H1 (cell line): ENCODE data around the gene GRAP. TPM values are rescaled to one million over a fixed set of nuclear protein-coding genes. Genes with fewer than 3 reads are reported as not detected.

Experiments
- CTCF ChIA-PET: fragments of 300-600 bp; sonication (Branson Sonifier 250); formaldehyde crosslinking; loops from one replicate; lab custom pipeline; 2021; ENCODE audit not compliant: partially characterized antibody; lab: Charles Lee
- POLR2A ChIA-PET: fragments of 300-600 bp; sonication (Branson Sonifier 250); formaldehyde crosslinking; loops from one replicate; lab custom pipeline; 2021; ENCODE audit warnings: inconsistent platforms; ENCODE audit not compliant: partially characterized antibody; lab: Charles Lee
- DNase-seq, 2 experiments: peaks; one replicate each; pipeline versions ENCODE4 v3.0.0 to v3.0.0-alpha.2; 2010 to 2022; ENCODE audit warnings: low spot score in 2 of 2, low read depth in 1 of 2, mixed read lengths in 1 of 2
- FAIRE-seq: peaks from 2 replicates; lab custom pipeline; 2011; peaks lifted over from hg19 to GRCh38; lab: Jason Lieb, UNC
- H2AFZ ChIP-seq: 2 replicates; pipeline ENCODE4 v1.8.1; 2012; ENCODE audit warnings: low read length, inconsistent platforms
- H2AK5ac ChIP-seq: 2 replicates; pipeline ENCODE4 v1.6.1; 2013; ENCODE audit warnings: low read depth, low read length
- H2BK120ac ChIP-seq: replicated peaks from 2 replicates; pipeline ENCODE3; 2013; ENCODE audit warnings: low read depth, low read length, inconsistent platforms
- H2BK12ac ChIP-seq: 2 replicates; pipeline ENCODE4 v1.6.1; 2013; ENCODE audit warnings: low read depth, low read length
- H2BK15ac ChIP-seq: 2 replicates; pipeline ENCODE4 v1.6.1; 2013; ENCODE audit warnings: low read length
- H2BK20ac ChIP-seq: 2 replicates; pipeline ENCODE4 v1.6.1; 2013; ENCODE audit warnings: low read length
- H2BK5ac ChIP-seq: 2 replicates; pipeline ENCODE4 v1.6.1; 2013; ENCODE audit warnings: low read depth, low read length
- H3K14ac ChIP-seq: 2 replicates; pipeline ENCODE4 v1.6.1; 2013; ENCODE audit warnings: inconsistent platforms; ENCODE audit not compliant: insufficient read length
- H3K18ac ChIP-seq: 2 replicates; pipeline ENCODE4 v1.6.1; 2013; ENCODE audit warnings: low read length; ENCODE audit errors: extremely low read depth
- H3K23ac ChIP-seq: 2 replicates; pipeline ENCODE4 v1.6.1; 2013; ENCODE audit warnings: inconsistent platforms; ENCODE audit not compliant: insufficient read length
- H3K23me2 ChIP-seq: 2 replicates; pipeline ENCODE4 v1.6.1; 2013; ENCODE audit warnings: low read depth, low read length
- H3K27ac ChIP-seq: 2 replicates; pipeline ENCODE4 v1.6.1; 2011; ENCODE audit warnings: low read depth, low read length, inconsistent platforms
- H3K27me3 ChIP-seq, 4 experiments: replicated peaks in 1 of 4; 1 replicate in 1 of 4; 2 replicates in 3 of 4; pipeline versions ENCODE4 v1.6.1 to v1.8.1; 2011 to 2013; ENCODE audit warnings: low read length in 3 of 4, mild to moderate bottlenecking in 3 of 4, inconsistent platforms in 2 of 4, mixed read lengths in 2 of 4, moderate library complexity in 1 of 4; ENCODE audit not compliant: control insufficient read depth in 3 of 4, insufficient read depth in 3 of 4; ENCODE audit errors: extremely low read depth in 1 of 4
- H3K36me3 ChIP-seq, 4 experiments: 2 replicates each; pipeline versions ENCODE4 v1.6.1 to v1.8.1; 2011 to 2013; ENCODE audit warnings: mild to moderate bottlenecking in 4 of 4, low read length in 3 of 4, moderate library complexity in 2 of 4, control low read depth in 1 of 4, inconsistent platforms in 1 of 4; ENCODE audit not compliant: insufficient read depth in 4 of 4, control insufficient read depth in 2 of 4
- H3K4ac ChIP-seq: replicated peaks from 2 replicates; pipeline ENCODE3; 2013; ENCODE audit warnings: low read length, low read depth, mixed read lengths, inconsistent platforms; ENCODE audit not compliant: insufficient read length
- H3K4me1 ChIP-seq, 4 experiments: replicated peaks in 1 of 4; 1 replicate in 1 of 4; 2 replicates in 3 of 4; pipeline versions ENCODE4 v1.6.1 to v1.8.1; 2011 to 2013; ENCODE audit warnings: low read length in 3 of 4, inconsistent platforms in 2 of 4, mixed read lengths in 1 of 4; ENCODE audit not compliant: insufficient read depth in 4 of 4, control insufficient read depth in 3 of 4
- H3K4me2 ChIP-seq, 2 experiments: 2 replicates each; pipeline versions ENCODE4 v1.6.1 to v1.8.1; 2011 to 2013; ENCODE audit warnings: low read depth in 2 of 2, low read length in 2 of 2, control low read depth in 1 of 2, inconsistent platforms in 1 of 2, mild to moderate bottlenecking in 1 of 2; ENCODE audit not compliant: insufficient read depth in 1 of 2
- H3K4me3 ChIP-seq, 4 experiments: fragments of 200-600, 300-600 bp in 1 of 4; sonication (generic), shearing (Covaris generic), sonication (Bioruptor Twin) in 1 of 4; 2 replicates each; pipeline versions ENCODE4 v1.5.1 to v1.8.1; 2011 to 2016; ENCODE audit warnings: low read length in 4 of 4, low read depth in 3 of 4, control low read depth in 2 of 4, inconsistent platforms in 2 of 4, mild to moderate bottlenecking in 2 of 4, mixed read lengths in 1 of 4, moderate library complexity in 1 of 4; ENCODE audit not compliant: insufficient read depth in 2 of 4; ENCODE audit errors: extremely low read depth in 1 of 4
- H3K56ac ChIP-seq: replicated peaks from 2 replicates; pipeline ENCODE3; 2013; ENCODE audit warnings: low read depth, mild to moderate bottlenecking, mixed read lengths, low read length, inconsistent platforms; ENCODE audit not compliant: insufficient read length
- H3K79me1 ChIP-seq: 2 replicates; pipeline ENCODE4 v1.6.1; 2013; ENCODE audit warnings: low read depth, low read length, control low read depth
- H3K79me2 ChIP-seq, 2 experiments: 2 replicates each; pipeline versions ENCODE4 v1.6.1 to v1.8.1; 2012 to 2013; ENCODE audit warnings: low read length in 2 of 2, mild to moderate bottlenecking in 2 of 2, inconsistent platforms in 1 of 2; ENCODE audit not compliant: insufficient read depth in 2 of 2, control insufficient read depth in 1 of 2
- H3K9ac ChIP-seq, 4 experiments: replicated peaks in 1 of 4; 1 replicate in 1 of 4; 2 replicates in 3 of 4; pipeline versions ENCODE4 v1.6.1 to v1.8.1; 2011 to 2013; ENCODE audit warnings: low read depth in 3 of 4, low read length in 3 of 4, control low read depth in 2 of 4, mild to moderate bottlenecking in 2 of 4, moderate library complexity in 2 of 4, inconsistent platforms in 1 of 4; ENCODE audit errors: extremely low read depth in 1 of 4
- H3K9me3 ChIP-seq, 2 experiments: 2 replicates each; pipeline versions ENCODE4 v1.6.1 to v1.8.1; 2012 to 2013; ENCODE audit warnings: mild to moderate bottlenecking in 2 of 2, moderate library complexity in 2 of 2, control low read depth in 1 of 2, inconsistent platforms in 1 of 2, low read depth in 1 of 2, low read length in 1 of 2, mixed read lengths in 1 of 2; ENCODE audit not compliant: insufficient read depth in 2 of 2
- H4K20me1 ChIP-seq, 2 experiments: replicated peaks in 1 of 2; 2 replicates each; pipeline versions ENCODE3 to v1.8.1; 2011 to 2013; ENCODE audit warnings: inconsistent platforms in 2 of 2, low read length in 2 of 2, mild to moderate bottlenecking in 1 of 2; ENCODE audit not compliant: insufficient read depth in 2 of 2, control insufficient read depth in 1 of 2
- H4K5ac ChIP-seq: 2 replicates; pipeline ENCODE4 v1.6.1; 2013; ENCODE audit warnings: low read length, low read depth, mixed read lengths, inconsistent platforms; ENCODE audit not compliant: insufficient read length
- H4K8ac ChIP-seq: 2 replicates; pipeline ENCODE4 v1.8.0; 2013; ENCODE audit warnings: mild to moderate bottlenecking, moderate library complexity, low read length, inconsistent platforms; ENCODE audit not compliant: insufficient read depth; ENCODE audit errors: extremely low read depth
- H4K91ac ChIP-seq: replicated peaks from 2 replicates; pipeline ENCODE3; 2013; ENCODE audit warnings: low read length, mixed read lengths, inconsistent platforms; ENCODE audit not compliant: insufficient read length
- ATF3 ChIP-seq: IDR thresholded peaks from 2 replicates; pipeline ENCODE4 v1.6.1; 2011; ENCODE audit warnings: low read depth, mild to moderate bottlenecking, low read length; ENCODE audit not compliant: insufficient read depth
- BRCA1 ChIP-seq: IDR thresholded peaks from 2 replicates; pipeline ENCODE4 v1.6.1; 2012; ENCODE audit warnings: low read depth, low read length, improper control_type of control experiment
- CREB1 ChIP-seq: IDR thresholded peaks from 2 replicates; pipeline ENCODE4 v1.6.1; 2012; ENCODE audit warnings: inconsistent platforms
- CTBP2 ChIP-seq: IDR thresholded peaks from 2 replicates; pipeline ENCODE4 v1.7.0; 2011; ENCODE audit warnings: borderline replicate concordance, mild to moderate bottlenecking, moderate library complexity, mixed read lengths, low read length; ENCODE audit not compliant: insufficient read depth, insufficient read length
- RBBP5 ChIP-seq: IDR thresholded peaks from 2 replicates; pipeline ENCODE4 v1.7.1; 2012; ENCODE audit warnings: low read depth, mild to moderate bottlenecking, inconsistent platforms, low read length, moderate library complexity, borderline replicate concordance
- SIN3A ChIP-seq, 2 experiments: IDR thresholded peaks in 1 of 2; conservative IDR thresholded peaks in 1 of 2; 2 replicates each; pipeline ENCODE4 v1.6.1; 2011 to 2012; ENCODE audit warnings: low read length in 2 of 2, improper control_type of control experiment in 1 of 2, low read depth in 1 of 2, mild to moderate bottlenecking in 1 of 2
- SIRT6 ChIP-seq: IDR thresholded peaks from one replicate; pipeline ENCODE4 v1.7.1; 2012; ENCODE audit warnings: low read length, inconsistent platforms
- SIX5 ChIP-seq: IDR thresholded peaks from 2 replicates; pipeline ENCODE4 v1.6.1; 2011; ENCODE audit warnings: mild to moderate bottlenecking, low read depth, low read length
- TAF7 ChIP-seq: optimal IDR thresholded peaks from 2 replicates; pipeline ENCODE3; 2011; ENCODE audit warnings: low read depth, mild to moderate bottlenecking, inconsistent platforms, low read length, moderate library complexity, borderline replicate concordance
- WGBS, 2 experiments: shearing (Covaris generic) in 1 of 2; methylation state at CpG; one replicate each; pipeline versions ENCODE4 v1.1.6 to v1.1.7; 2013 to 2015; ENCODE audit warnings: low lambda C conversion rate in 2 of 2, mixed read lengths in 2 of 2, inconsistent platforms in 1 of 2, low coverage in 1 of 2, missing lambda C conversion rate in 1 of 2; ENCODE audit not compliant: insufficient replicate concordance in 2 of 2, insufficient coverage in 1 of 2, insufficient read length in 1 of 2; ENCODE audit errors: extremely low coverage in 1 of 2, missing lambda C conversion rate in 1 of 2; 5-methylcytosine and 5-hydroxymethylcytosine counted together
- polyA plus RNA-seq, 7 experiments: library from polyadenylated mRNA; depleted of rRNA in 3 of 7; stranded (reverse) in 5 of 7; unstranded in 2 of 7; fragments of >200 nt in 5 of 7; fragments of 200-250 nt in 2 of 7; gene quantifications; 1 replicate in 5 of 7; 2 replicates in 1 of 7; 4 replicates in 1 of 7; pipeline versions ENCODE4 v1.2.1 to v1.2.3, GENCODE V29; 2011 to 2013; ENCODE audit warnings: missing spikeins in 2 of 7, mixed read lengths in 2 of 7
- total RNA-seq: library from RNA; stranded (reverse); fragmentation: NEBNext Ultra II Directional; extraction: Animal tissue kit (Norgen Biotek cat#: 25700); gene quantifications from 2 replicates; pipeline ENCODE4 v1.2.1, GENCODE V29; 2021
- TF ChIP-seq, protein P1 (sequence below): IDR thresholded peaks from 2 replicates; pipeline ENCODE4 v1.6.1; 2011; ENCODE audit warnings: low read length, improper control_type of control experiment

The GRAP gene
- total and polyA plus RNA-seq, 2 of the 8 experiments (the other 6 are each of a cell fraction or from before 2014, with no cell fraction given), result 0.18 to 0.24 TPM

DNA sequence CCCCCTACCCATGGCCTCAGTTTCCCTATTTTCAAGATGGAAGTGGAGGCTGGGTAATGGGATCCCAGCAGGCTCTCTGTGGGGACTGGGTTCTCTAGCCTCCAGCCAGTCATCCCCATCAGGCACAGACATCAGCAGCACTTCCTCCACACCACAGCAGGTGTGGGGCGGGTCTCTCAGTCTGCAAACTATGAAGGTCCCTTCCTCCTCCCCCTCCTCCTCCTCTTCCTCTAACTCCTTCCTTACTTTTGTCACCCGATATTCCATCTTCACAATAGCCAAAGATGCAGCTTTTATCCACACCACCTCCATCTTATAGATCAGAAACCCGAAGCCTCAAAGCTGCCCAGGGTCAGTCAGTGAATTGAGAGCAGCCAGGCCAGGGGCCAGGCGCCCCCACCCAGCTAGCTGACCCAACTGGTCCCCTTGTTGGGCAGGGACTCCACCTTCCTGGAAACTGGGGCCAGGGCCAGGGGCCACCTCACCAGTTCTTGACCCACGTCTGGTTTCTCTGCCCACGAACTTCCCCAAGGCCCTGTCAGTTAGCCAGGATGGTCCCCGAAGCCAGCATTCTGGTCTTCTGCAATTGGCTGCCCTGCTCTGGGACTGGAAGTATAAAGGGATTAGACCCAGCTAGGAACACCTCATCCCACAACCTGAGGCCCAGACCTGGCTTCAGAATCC, 44.7 kb downstream of the GRAP start:
- no peak overlapping the region for H3K27ac ChIP-seq
- H2BK120ac ChIP-seq, result no peak overlapping the region
- WGBS, 2 experiments, result 87% methylated on average over 7 of the region's 7 CpGs; no CpG with 5 or more reads in 1 of the 2 experiments
- peak overlapping the region in 2 of 4 experiments; percentile 54 to 92; a peak in 2 of 8 replicates for H3K4me3 ChIP-seq
- H4K91ac ChIP-seq, result no peak overlapping the region
- H3K4me2 ChIP-seq, result peak overlapping the region; percentile 86 to 97; a peak in 3 of 4 replicates
- H3K18ac ChIP-seq, result no peak overlapping the region
- no peak overlapping the region for H2BK20ac ChIP-seq
- peaks cover 0 to 23% (median 18%) of the 10 kb centered on the region in 4 experiments; a peak in 6 of 7 replicates for H3K4me1 ChIP-seq
- H2BK12ac ChIP-seq, result no peak overlapping the region
- no peak overlapping the region for H3K56ac ChIP-seq
- H2BK5ac ChIP-seq, result no peak overlapping the region
- H2AFZ ChIP-seq, result no peak overlapping the region
- no peak overlapping the region for H3K23ac ChIP-seq
- H3K79me2 ChIP-seq, result peaks cover 5 to 62% of the 10 kb centered on the region in 2 experiments; a peak in 3 of 4 replicates
- no peak overlapping the region for H3K9ac ChIP-seq
- H3K9me3 ChIP-seq, result peaks cover 0 to 6% of the 10 kb centered on the region in 2 experiments; a peak in 2 of 4 replicates
- no peaks in the 10 kb centered on the region for H3K27me3 ChIP-seq
- H3K23me2 ChIP-seq, result peaks cover 10% of the 10 kb centered on the region
- no peak overlapping the region for H4K5ac ChIP-seq
- DNase-seq (no peak), FAIRE-seq (no peak)
- peaks cover 4 to 34% (median 6%) of the 10 kb centered on the region in 4 experiments; a peak in 6 of 8 replicates for H3K36me3 ChIP-seq
- peaks cover 42% of the 10 kb centered on the region for H3K79me1 ChIP-seq
- no peak overlapping the region for H3K14ac ChIP-seq
- POLR2A ChIA-PET, result interaction anchor here (0.8 to 4.1 kb wide), 6 partner anchors 8 to 43 kb away, joined by 3 to 21 read pairs (median 6); no protein-coding TSS in a partner anchor
- peaks cover 18 to 30% of the 10 kb centered on the region in 2 experiments for H4K20me1 ChIP-seq
- no peak overlapping the region for H2BK15ac ChIP-seq
- no peak overlapping the region for H3K4ac ChIP-seq
- H2AK5ac ChIP-seq, result no peak overlapping the region
- H4K8ac ChIP-seq, result no peak overlapping the region
- CTCF ChIA-PET, result interaction anchor here (1.0 to 3.3 kb wide), 3 partner anchors 21 to 41 kb away, joined by 4 to 16 read pairs (median 4); no protein-coding TSS in a partner anchor
- TF ChIP-seq TAF7, result no peak
- TF ChIP-seq, protein P1, sequence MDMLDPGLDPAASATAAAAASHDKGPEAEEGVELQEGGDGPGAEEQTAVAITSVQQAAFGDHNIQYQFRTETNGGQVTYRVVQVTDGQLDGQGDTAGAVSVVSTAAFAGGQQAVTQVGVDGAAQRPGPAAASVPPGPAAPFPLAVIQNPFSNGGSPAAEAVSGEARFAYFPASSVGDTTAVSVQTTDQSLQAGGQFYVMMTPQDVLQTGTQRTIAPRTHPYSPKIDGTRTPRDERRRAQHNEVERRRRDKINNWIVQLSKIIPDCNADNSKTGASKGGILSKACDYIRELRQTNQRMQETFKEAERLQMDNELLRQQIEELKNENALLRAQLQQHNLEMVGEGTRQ, result no peak
- no peak for TF ChIP-seq SIRT6
- TF ChIP-seq ATF3, result no peak
- no peak for TF ChIP-seq CTBP2
- TF ChIP-seq BRCA1, result no peak
- no peak for TF ChIP-seq SIN3A (conservative IDR thresholded peaks at IDR 0.05 in 1 of 2, IDR thresholded peaks at IDR 0.05 in 1 of 2; ENCODE audit: low read depth in 1 of 2, low read length in 2 of 2)
- no peak for TF ChIP-seq SIX5
- TF ChIP-seq CREB1, result no peak
- no peak for TF ChIP-seq RBBP5
